ENCODE data around the gene PAX5.
A peak's percentile ranks its signal among the peaks of the same experiment; 100 is the strongest.

Gene PAX5

GRCh38 chr9:36924757-36925432 is 109.2 kb downstream of the PAX5 start:
- peak; percentile 18 for DNase-seq

- peak; percentile 87 for DNase-seq
Measured at GRCh38 chr9:36924071-36924470, 110.0 kb downstream of the PAX5 start.

GRCh38 chr9:36923025-36923625 is 110.9 kb downstream of the PAX5 start:
- DNase-seq, result no peak

- DNase-seq, result peak; percentile 10
Measured at GRCh38 chr9:36922548-36922947, 111.5 kb downstream of the PAX5 start.

- DNase-seq, result no peak
Measured at GRCh38 chr9:36914212-36914577, 119.9 kb downstream of the PAX5 start.

GRCh38 chr9:36913393-36914211 is 120.5 kb downstream of the PAX5 start:
- no peak for DNase-seq

- DNase-seq, result no peak
Measured at GRCh38 chr9:36912620-36913019, 121.4 kb downstream of the PAX5 start.

- DNase-seq, result no peak
Measured at GRCh38 chr9:36911601-36912412, 122.3 kb downstream of the PAX5 start.

- DNase-seq, result no peak
Measured at GRCh38 chr9:36911037-36911436, 123.0 kb downstream of the PAX5 start.

GRCh38 chr9:36906492-36906891 is 127.6 kb downstream of the PAX5 start:
- no peak for DNase-seq

GRCh38 chr9:36905101-36906066 is 128.7 kb downstream of the PAX5 start:
- no peak for DNase-seq

GRCh38 chr9:36903541-36904435 is 130.3 kb downstream of the PAX5 start:
- peak; percentile 64 for DNase-seq

- DNase-seq, result no peak
Measured at GRCh38 chr9:36902861-36903524, 131.1 kb downstream of the PAX5 start.

- DNase-seq, result no peak
Measured at GRCh38 chr9:36902080-36902716, 131.9 kb downstream of the PAX5 start.

- DNase-seq, result no peak
Measured at GRCh38 chr9:36901528-36901927, 132.5 kb downstream of the PAX5 start.

GRCh38 chr9:36900856-36901220 is 133.2 kb downstream of the PAX5 start:
- no peak for DNase-seq

- DNase-seq, result no peak
Measured at GRCh38 chr9:36900136-36900855, 133.8 kb downstream of the PAX5 start.

- no peak for DNase-seq
Measured at GRCh38 chr9:36899406-36899805, 134.7 kb downstream of the PAX5 start.

- no peak for DNase-seq
Measured at GRCh38 chr9:36898431-36899020, 135.5 kb downstream of the PAX5 start.

Measured in HCEC 1CT (cell line).